HL-60/S4 treated with phorbol 12-myristate 13-acetate at 8.2 ng/mL for 4 days and 3 days (cell line): ENCODE measurements around the gene GPR173.

Experiments
- in situ Hi-C: fragments of 300-500 bp; cut with MboI; formaldehyde crosslinking; loops from 2 replicates; pipeline ENCODE4 v1.15.0; 2022; ENCODE audit warnings: low sequenced_read_pairs

Gene GPR173, protein sequence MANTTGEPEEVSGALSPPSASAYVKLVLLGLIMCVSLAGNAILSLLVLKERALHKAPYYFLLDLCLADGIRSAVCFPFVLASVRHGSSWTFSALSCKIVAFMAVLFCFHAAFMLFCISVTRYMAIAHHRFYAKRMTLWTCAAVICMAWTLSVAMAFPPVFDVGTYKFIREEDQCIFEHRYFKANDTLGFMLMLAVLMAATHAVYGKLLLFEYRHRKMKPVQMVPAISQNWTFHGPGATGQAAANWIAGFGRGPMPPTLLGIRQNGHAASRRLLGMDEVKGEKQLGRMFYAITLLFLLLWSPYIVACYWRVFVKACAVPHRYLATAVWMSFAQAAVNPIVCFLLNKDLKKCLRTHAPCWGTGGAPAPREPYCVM

DNA sequence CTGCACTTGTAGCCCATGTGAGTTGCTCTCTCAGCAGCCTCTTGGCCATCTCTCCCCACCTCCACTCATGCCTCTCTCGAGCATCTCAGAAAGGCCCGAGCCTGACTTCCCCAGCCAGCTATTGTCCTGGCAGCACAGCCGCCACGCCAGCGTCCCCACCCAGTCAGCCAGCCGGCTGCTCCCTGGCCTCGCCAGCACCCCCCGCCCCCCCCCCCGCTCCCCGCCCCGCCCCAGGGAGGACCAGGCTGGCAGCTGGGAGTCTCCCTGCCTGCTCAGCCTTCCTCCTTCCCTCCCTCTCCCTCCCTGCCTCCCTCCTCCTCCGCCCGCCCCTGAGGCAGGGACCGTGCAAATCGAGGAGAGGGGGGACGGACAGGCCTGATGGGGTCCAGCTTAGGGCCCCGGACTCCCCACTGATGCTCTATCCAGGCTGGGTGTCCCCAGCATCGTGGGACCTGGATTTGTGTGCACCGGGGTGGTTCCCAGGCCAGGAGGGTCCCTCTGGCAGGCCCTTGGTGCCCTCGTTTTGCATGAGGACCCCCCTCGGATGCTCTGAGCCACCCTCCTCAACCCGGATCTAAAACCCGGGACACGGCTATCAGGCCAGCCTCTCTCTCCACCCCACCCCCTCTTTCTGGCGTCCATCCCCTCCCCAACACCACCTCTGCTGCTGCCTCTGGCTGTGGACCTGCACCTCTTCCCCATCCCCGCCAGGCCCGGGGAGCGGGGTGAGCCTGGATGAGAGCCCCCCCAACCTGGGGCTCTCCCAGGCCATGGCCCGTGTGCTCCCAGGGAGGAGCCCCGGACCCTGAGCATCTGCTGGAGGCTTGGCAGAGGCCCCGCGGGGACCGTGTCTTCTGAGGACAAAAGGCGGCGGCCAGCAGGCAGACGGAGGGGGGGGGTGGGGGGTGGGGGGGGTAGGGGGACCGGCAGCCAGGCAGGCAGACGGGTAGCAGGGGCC, at the start of gene GPR173:
TSS of gene GPR173 (plus strand) at position 621 of the 958 bp plus-strand sequence. CDS start 27,833 bp downstream, outside the sequence.
- in situ Hi-C loops = no loop called here

DNA sequence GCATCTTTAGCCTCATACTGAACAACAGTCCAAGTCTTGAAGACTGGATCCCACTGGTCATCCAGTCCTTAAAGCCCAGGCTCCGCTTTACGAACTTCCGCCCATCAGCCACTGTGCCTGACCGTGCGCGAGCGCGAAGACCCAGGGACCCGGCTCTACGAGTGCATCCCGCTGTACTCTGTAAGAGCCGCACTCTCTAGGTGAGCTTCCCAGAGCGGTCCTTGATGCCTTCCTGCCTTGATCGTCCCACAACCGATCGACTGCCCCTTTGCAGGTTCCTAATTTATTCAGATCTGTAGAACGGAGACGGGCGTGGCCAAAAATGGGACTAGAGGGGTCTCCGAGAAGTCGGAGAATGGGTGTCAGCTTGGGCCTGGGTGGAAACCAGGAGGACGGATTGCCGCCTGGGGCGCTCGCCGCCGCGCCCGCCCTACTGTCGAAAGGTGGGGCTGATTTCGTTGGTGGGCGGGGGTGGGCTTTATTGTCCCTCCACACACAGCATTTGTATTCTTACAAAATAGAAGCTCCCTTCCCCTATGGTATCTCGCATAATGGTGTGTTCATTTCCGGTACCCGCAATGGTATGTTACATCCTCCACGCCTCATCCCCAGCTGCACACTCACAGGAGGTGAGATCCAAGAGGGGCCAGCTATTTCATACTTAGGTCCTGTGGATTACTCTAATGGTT, 48.0 kb upstream of the GPR173 start:
- in situ Hi-C loops = no loop called here

DNA sequence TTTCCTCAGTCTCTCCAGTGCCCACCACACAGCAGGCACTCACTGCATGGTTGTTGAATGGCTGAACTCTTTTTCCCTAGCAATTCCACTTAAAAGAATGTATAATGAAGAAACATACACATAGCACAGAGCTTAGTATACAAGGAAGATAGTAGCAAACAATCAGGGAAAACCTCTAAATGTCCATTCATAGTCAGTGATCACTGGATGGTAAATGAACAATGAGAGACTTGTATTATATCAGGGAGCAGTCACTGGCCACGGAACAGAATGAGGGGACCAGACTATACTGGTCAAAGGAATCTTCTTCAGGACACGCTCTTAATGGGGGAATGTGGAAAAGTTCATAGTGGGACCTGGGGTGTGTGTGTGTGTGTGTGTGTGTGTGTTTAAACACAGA, 46.6 kb upstream of the GPR173 start:
- in situ Hi-C loops = no loop called here

DNA sequence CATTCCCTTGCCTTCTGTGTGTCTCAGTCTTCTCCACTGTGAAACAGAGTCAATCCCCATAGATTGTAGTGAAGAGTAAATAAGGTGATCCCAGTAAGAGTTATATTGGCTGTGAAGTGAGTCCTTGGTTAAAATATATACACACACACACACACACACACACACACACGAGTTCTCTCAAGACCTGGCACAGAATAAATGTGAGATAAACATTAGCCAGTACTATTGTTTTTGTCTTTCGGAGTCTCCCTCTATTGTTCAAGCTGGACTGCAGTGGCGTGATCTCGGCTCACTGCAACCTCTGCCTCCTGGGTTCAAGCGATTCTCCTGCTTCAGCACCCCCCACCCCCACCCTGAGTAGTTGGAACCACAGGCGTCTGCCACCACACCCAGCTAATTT, 45.5 kb upstream of the GPR173 start:
- in situ Hi-C loops = no loop called here

DNA sequence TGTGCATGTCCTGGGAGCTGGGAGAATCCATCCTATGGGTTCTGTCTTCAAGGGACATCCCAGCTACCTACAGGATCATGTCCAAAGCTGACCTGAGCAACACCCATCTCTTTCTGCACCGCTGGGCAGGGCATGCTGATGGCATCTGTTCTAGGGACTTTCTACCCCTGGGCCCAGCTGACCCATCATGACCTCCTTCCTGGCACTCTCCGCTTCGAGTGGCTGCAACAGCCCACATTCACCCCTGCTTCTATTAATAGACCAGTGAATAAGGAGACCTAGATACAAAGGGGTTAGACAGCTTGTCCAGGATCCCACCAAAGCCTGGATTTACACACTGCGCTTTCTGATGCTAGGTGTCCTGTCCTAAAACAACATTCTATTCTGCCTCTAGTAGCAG, 44.6 kb upstream of the GPR173 start:
- in situ Hi-C loops = no loop called here

DNA sequence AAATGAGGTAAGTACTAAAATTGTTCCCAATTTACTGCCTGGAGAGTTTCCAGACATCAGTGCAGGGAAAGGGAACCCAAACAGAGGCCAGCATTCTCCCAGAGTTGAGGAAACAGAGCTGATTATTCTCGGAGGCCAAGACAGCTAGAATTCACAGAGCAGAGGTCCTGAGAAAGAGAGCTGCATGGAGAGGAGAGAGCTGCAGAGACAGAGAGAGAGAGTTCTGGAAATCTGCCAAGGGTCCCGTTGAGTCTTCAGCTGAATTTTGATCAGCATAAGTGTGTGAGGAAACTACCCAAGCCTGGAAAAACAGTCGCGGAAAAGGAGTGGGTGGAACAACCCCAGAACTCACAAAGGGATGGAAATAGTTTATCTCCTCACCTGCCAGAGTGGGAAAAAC, 43.8 kb upstream of the GPR173 start:
- in situ Hi-C loops = no loop called here

DNA sequence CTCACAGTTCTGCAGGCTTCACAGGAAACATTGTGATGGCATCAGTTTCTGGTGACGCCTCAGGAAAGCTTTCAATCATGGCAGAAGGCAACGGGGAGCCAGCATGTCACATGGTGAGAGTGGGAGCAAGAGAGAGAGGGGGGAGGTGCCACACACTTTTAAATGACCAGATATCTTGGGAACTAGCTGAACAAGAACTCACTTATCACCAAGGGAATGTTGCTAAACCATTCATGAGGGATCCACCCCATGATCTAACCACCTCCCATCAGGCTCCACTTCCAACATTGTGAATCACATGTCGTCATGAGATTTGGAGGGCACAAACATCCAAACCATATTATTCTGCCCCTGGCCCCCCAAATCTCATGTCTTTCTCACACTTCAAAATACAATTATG, 43.3 kb upstream of the GPR173 start:
- in situ Hi-C loops = no loop called here

DNA sequence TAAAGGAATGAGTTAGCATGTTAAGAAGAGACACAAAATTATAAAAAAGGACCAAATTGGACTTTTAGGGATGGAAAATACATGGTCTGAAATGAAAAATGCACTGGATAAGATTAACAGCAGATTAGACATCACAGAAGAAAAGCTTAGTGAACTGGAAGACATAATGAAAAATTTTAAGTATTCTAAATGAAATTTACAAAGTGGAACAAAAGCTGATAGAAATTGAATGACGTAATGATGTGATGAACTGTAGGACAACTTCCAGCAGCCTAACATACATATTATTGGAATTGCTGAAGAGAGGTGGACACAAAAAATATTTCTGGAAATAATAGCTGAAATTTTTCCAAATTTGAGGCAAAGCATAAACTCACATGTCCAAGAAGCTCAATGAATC, 39.6 kb upstream of the GPR173 start:
- in situ Hi-C loops = no loop called here

DNA sequence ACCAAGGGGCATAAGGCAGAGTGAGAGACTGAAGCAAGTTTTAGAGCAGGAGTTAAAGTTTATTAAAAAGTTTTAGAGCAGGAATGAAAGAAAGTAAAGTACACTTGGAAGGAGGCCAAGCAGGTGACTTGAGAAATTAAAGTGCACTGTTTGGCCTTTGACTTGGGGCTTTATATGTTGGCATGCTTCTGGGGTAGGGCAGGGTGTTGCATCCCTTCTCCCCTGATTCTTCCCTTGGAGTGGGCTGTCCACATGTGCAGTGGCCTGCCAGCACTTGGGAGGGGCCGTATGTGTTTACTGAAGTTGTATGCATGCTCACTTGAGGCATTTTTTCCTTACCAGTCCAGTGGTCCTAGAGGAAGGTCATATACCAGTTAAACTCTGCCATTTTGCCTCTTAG, 35.3 kb upstream of the GPR173 start:
- in situ Hi-C loops = no loop called here

DNA sequence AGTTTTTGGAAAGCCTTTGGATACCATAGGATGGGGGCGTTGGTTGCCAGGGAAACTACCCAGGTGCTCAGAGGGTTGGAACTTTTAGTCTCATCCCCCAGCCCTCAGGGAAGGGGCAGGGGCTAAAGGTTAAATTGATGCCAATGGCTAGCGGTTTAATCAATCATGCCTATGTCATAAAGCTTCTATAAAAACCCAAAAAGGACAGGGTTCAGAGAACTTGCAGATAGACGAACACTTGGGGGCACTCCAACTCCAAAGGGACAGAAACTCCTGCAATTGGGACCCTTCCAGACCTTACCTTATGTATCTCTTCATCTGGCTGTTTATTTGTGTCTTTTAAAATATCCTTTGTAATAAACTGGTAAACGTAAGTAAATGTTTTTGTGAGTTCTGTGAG, 30.0 kb upstream of the GPR173 start:
- in situ Hi-C loops = no loop called here

DNA sequence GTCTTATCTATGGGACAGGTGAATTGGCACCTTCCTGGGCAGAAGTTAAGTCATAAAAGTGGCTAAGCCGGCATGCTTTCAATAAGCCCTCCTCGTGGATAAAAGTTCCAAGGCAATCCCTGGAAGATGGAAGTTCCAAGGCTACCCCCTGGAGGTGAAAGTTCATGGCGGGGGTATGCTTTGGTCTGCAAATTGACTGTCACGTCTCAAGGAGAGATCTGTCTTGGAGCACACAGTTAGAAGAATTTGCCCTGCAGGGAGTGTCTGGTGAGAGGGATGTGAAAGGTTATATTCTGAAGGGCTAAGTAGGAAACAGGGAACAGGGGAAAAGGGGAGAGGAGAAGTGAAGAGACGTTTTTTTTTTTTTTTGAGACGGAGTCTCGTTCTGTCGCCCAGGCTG, 26.2 kb upstream of the GPR173 start:
- in situ Hi-C loops = no loop called here

DNA sequence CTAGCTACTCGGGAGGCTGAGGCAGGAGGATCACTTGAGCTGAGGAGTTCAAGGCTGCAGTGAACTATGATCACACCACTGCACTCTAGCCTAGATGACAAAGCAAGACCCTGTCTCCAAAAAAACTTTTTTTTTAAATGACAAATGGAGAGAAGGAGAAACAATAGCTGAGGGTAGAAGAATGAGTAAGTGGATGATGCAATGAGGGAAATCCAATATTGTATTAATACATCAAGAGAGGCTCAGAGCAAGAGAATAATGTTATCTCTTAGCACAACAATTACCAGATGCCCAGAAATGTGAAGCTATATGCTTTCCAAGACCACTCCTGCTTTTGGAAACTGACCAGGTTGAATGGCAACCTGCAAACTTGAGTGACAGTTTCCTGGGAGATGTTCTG, 19.9 kb upstream of the GPR173 start:
- in situ Hi-C loops = no loop called here

DNA sequence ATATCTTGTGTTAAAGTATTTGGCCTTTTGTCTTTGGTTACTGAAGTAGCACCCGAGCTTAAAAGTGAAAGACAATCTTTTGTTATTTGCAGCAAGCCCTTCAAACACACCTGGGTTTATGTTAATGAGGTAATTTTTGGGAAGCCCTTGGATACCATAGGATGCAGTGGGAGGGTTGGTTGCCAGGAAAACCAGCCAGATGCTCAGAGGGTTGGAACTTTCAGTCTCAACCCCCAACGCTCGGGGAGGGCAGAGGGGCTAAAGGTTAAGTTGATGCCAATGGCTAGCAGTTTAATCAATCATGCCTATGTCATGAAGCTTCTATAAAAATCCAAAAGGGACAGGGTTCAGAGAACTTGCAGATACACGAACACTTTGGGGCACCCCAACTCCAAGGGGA, 17.2 kb upstream of the GPR173 start:
- in situ Hi-C loops = no loop called here

DNA sequence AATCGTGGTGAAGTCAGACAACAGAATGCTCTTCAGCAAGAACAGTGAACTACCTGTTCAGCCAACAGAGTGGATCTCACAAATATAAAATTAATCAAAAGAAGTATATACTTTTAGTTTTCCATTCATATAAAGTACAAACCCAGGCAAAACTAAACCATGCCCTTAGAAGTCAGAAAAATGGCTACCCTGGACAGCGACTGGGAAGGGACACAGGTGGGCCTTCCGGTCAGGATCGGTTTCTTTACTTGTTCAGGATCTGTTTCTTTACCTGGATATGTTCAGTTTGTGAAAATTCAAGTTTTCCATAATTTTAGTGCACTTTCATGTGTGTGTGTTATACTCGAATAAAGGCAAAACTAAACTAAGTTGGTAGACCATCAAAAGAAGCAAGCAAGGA, 12.4 kb upstream of the GPR173 start:
- in situ Hi-C loops = no loop called here

DNA sequence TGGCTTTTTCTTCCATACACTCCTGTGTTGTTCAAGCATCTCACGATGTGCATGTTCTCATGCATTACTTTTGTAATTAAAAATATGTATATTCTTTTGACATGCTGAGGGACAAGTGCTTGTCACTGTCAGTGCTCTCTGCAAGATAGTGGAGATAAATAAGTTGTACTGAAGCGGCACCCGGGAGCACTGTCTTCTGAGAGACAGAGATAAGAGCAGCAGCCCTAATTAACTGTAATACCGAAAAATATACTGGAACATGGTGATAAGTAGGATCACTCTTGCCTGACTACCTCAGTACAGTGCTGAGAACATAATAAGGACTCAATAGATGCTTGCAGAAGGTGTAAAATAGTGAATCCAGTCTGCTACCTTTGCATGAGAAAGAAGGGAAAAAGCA, 9.4 kb upstream of the GPR173 start:
- in situ Hi-C loops = no loop called here

DNA sequence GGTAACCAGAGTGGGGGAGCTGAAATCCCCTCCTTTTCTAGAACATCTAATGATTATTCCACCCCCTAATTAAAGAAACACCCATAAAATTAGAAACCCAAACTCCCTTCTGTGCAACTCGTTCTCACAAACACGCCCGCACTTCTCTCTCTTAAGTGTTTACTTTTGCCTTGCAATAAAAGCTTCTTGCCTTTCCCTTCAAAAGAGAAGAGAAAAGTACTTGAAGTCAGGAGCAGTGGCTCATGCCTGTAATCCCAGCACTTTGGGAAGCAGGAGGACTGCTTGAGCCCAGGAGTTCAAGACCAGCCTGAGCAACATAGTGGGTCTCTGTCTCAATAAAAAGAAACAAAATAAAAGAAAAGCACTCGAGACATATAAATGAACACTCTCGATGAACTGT, 3.6 kb upstream of the GPR173 start:
- in situ Hi-C loops = no loop called here

DNA sequence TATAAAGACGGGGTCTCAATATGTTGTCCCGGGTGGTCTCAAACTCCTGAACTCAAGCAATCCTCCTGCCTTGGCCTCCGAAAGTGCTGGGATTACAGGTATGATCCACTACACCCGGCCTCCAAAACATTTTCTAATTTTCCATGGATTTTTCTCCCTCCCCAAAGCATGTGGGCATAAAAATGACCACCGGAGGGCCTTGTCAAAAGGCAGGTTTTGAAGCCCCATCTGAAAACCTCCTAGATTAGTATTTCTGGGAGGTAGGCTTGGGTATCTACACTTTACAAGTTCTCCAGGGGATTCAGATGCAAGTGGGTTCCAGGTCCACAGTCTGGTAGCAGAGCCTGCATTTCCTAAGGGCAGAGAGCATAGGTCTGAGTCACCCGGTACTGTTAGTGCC, 1.4 kb upstream of the GPR173 start:
- in situ Hi-C loops = no loop called here

DNA sequence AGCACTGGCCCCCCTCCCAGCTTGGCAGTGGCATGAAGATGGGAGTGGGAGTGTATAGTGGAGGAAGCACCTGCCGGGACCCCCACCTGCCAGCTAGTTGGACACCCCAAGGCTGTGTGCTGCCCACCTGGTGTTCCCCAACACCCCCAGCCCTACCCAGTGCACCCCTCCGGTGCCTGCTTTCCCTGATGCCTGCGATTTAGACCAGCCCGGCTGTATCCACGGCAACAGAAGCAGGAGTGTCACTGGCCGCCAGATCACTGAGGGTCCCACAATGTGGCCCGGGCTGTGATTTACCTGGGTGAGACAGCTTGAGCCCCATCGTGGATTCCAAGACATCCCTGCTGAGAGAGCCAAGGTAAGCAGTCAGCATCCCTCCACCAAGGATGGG, 533 bp downstream of the GPR173 start:
- in situ Hi-C loops = no loop called here

DNA sequence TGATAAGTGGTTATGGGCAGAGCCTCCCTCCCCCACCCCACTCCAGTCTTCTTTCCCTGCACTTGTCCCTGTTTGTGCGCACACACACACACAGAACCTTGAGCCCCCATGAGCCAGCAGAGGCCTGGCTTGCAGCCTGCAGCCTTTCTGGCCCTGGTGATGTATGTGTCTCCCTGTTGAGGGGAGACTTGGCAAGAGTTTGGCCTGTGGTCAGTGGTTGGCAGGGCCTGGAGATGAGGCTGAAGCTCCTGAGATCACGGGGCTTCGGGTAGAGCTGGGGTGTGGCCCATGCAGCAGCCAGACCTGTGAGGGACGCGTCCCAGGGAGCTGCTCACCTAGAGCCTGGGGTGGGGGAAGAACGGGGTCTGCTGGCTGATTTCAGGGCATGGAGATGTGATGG, 2.3 kb downstream of the GPR173 start:
- in situ Hi-C loops = no loop called here

DNA sequence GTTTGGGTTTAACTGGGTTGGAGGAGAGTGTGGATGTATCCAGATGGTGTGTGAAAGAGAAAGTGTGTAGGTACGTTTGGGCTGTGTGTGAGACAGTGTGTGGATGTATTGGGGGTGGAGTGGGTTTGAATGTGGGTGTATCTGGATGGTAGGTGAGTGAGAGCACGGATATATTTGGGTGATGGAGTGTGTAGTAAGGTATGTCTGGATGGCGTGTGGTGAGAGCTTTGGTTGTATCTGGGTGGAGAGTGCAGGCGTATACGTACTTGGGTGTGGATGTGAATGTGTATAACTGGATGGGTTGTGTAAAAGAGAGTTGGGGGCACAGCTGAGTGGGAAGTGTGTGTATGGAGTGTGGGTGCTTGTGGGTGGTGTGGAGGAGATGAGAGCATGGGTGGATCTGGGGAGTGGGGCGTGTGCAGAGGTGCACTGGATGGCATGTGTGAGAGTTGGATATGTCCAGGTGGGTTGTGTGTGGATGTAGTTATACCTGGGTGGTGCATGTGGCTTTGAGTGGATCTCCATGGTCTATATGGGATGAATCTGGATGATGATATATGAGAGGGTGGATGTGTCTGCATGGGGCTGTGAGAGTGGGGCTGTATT, 6.8 kb downstream of the GPR173 start:
- in situ Hi-C loops = no loop called here

DNA sequence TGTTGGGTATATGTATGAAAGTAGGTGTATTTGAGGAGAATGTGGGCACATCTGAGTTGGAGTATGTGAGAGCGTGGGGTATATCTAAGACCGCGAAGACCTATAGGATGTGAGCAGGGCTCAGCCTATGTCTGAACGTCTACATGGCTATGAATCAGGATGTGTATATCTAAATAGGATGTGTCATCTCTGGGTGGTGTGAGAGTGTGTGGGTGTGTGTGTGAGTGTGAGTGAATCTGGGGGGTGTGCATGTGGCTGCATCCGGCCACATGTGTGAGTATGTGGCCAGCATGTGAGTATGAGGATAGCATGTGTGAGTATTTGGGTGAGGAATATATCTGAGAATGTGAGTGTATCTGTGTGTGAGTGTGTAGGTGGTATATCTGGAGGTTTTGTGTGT, 7.7 kb downstream of the GPR173 start:
- in situ Hi-C loops = no loop called here
